ENCODE results near the gene RIN2.

Gene RIN2

DNA sequence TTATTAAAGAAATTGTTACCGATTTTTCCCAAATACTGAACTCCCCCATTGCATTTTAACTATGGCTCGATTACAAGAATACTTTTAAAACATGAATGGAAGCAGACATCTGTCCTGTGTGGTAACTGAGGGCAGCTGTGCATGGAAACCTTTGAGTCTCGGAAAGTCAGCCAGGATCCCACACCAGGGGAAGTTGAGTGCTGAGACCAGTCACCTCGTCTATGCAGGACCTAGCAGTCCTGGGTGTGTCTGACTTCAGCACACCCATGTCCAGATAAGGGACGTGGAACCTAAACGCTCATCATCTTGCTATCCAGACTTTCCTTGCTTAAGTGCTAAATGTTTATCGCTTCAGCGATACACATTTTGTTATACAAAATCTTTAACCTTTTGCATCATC, 6.1 kb downstream of the RIN2 start:
- H3K9me3 ChIP-seq (ENCODE audit: low read length) = no peaks in the 10 kb centered on the region
- H4K20me1 ChIP-seq (ENCODE audit: insufficient read depth, low read length) = no peaks in the 10 kb centered on the region
- no peaks in the 10 kb centered on the region for H3F3A ChIP-seq (ENCODE audit: insufficient read depth, low read length)
- H3K79me2 ChIP-seq (ENCODE audit: insufficient read depth, low read length) = no peaks in the 10 kb centered on the region
- no peak overlapping the region for H3K4me2 ChIP-seq (ENCODE audit: low read length)
- H3K4me3 ChIP-seq (ENCODE audit: low read depth, low read length, poor library complexity, severe bottlenecking) = no peak overlapping the region
- H3K9me2 ChIP-seq (ENCODE audit: low read depth, low read length) = no peaks in the 10 kb centered on the region
- H3K4me1 ChIP-seq (ENCODE audit: insufficient read depth, low read length, severe bottlenecking) = no peaks in the 10 kb centered on the region
- no peak overlapping the region for H3K9ac ChIP-seq (ENCODE audit: low read length)
- TF ChIP-seq EZH2 (IDR thresholded peaks at IDR 0.05; ENCODE audit: borderline replicate concordance, low read length) = no peak
- TF ChIP-seq, protein P1, sequence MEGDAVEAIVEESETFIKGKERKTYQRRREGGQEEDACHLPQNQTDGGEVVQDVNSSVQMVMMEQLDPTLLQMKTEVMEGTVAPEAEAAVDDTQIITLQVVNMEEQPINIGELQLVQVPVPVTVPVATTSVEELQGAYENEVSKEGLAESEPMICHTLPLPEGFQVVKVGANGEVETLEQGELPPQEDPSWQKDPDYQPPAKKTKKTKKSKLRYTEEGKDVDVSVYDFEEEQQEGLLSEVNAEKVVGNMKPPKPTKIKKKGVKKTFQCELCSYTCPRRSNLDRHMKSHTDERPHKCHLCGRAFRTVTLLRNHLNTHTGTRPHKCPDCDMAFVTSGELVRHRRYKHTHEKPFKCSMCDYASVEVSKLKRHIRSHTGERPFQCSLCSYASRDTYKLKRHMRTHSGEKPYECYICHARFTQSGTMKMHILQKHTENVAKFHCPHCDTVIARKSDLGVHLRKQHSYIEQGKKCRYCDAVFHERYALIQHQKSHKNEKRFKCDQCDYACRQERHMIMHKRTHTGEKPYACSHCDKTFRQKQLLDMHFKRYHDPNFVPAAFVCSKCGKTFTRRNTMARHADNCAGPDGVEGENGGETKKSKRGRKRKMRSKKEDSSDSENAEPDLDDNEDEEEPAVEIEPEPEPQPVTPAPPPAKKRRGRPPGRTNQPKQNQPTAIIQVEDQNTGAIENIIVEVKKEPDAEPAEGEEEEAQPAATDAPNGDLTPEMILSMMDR (IDR thresholded peaks at IDR 0.05; ENCODE audit: low read length) = no peak
- no peaks in the 10 kb centered on the region; the same call in 1 of the 2 replicates for H3K27me3 ChIP-seq (ENCODE audit: insufficient read depth, low read length)
- H3K36me3 ChIP-seq (ENCODE audit: insufficient read depth, low read length) = no peaks in the 10 kb centered on the region
- no peak overlapping the region for H2AFZ ChIP-seq (ENCODE audit: low read length)
- H3K27ac ChIP-seq (ENCODE audit: low read depth, low read length, poor library complexity, severe bottlenecking) = no peak overlapping the region

- Histone ChIP-seq H4K20me1 (ENCODE audit: insufficient read depth, low read length) (no peaks in the 10 kb centered on the region), H3K9me2 (ENCODE audit: low read depth, low read length) (no peaks in the 10 kb centered on the region), H3K27me3 (ENCODE audit: insufficient read depth, low read length) (no peaks in the 10 kb centered on the region; the same call in 1 of the 2 replicates), H3K4me3 (ENCODE audit: low read depth, low read length, poor library complexity, severe bottlenecking) (no peak overlapping the region), H3K27ac (ENCODE audit: low read depth, low read length, poor library complexity, severe bottlenecking) (no peak overlapping the region), H3F3A (ENCODE audit: insufficient read depth, low read length) (no peaks in the 10 kb centered on the region), H3K9me3 (ENCODE audit: low read length) (no peaks in the 10 kb centered on the region), H3K4me1 (ENCODE audit: insufficient read depth, low read length, severe bottlenecking) (no peaks in the 10 kb centered on the region), H3K9ac (ENCODE audit: low read length) (no peak overlapping the region), H3K4me2 (ENCODE audit: low read length) (no peak overlapping the region), H3K79me2 (ENCODE audit: insufficient read depth, low read length) (no peaks in the 10 kb centered on the region), H2AFZ (ENCODE audit: low read length) (no peak overlapping the region), H3K36me3 (ENCODE audit: insufficient read depth, low read length) (no peaks in the 10 kb centered on the region)
- TF ChIP-seq EZH2 (IDR thresholded peaks at IDR 0.05; ENCODE audit: borderline replicate concordance, low read length) = no peak
- TF ChIP-seq, protein P1 (IDR thresholded peaks at IDR 0.05; ENCODE audit: low read length) = no peak
These were observed 7.2 kb downstream of the RIN2 start for GRCh38 chr20:19765266-19765665.

- Histone ChIP-seq H3K9ac (ENCODE audit: low read length) (no peak overlapping the region), H3F3A (ENCODE audit: insufficient read depth, low read length) (no peaks in the 10 kb centered on the region), H4K20me1 (ENCODE audit: insufficient read depth, low read length) (no peaks in the 10 kb centered on the region), H3K4me1 (ENCODE audit: insufficient read depth, low read length, severe bottlenecking) (no peaks in the 10 kb centered on the region), H3K27me3 (ENCODE audit: insufficient read depth, low read length) (no peaks in the 10 kb centered on the region; the same call in 1 of the 2 replicates), H3K4me3 (ENCODE audit: low read depth, low read length, poor library complexity, severe bottlenecking) (no peak overlapping the region), H3K9me3 (ENCODE audit: low read length) (no peaks in the 10 kb centered on the region), H2AFZ (ENCODE audit: low read length) (no peak overlapping the region), H3K79me2 (ENCODE audit: insufficient read depth, low read length) (no peaks in the 10 kb centered on the region), H3K36me3 (ENCODE audit: insufficient read depth, low read length) (no peaks in the 10 kb centered on the region), H3K4me2 (ENCODE audit: low read length) (no peak overlapping the region), H3K27ac (ENCODE audit: low read depth, low read length, poor library complexity, severe bottlenecking) (no peak overlapping the region), H3K9me2 (ENCODE audit: low read depth, low read length) (no peaks in the 10 kb centered on the region)
- TF ChIP-seq, protein P1 (IDR thresholded peaks at IDR 0.05; ENCODE audit: low read length) = no peak
- TF ChIP-seq EZH2 (IDR thresholded peaks at IDR 0.05; ENCODE audit: borderline replicate concordance, low read length) = no peak
These were observed 7.9 kb downstream of the RIN2 start for GRCh38 chr20:19765913-19766312.

All from OCI-LY1 (cell line).